Middle frontal gyrus (tissue), 1 donor: ENCODE data around the gene PPP1CA.

Source experiments
- DNase-seq: peaks from one replicate; pipeline ENCODE4 v3.0.0-alpha.2; 2015; ENCODE audit warnings: low spot score; ENCODE audit errors: extremely low spot score

Gene PPP1CA

GRCh38 chr11:67387069-67387468 is 14.6 kb downstream of the PPP1CA start:
- DNase-seq, result no peak

DNA sequence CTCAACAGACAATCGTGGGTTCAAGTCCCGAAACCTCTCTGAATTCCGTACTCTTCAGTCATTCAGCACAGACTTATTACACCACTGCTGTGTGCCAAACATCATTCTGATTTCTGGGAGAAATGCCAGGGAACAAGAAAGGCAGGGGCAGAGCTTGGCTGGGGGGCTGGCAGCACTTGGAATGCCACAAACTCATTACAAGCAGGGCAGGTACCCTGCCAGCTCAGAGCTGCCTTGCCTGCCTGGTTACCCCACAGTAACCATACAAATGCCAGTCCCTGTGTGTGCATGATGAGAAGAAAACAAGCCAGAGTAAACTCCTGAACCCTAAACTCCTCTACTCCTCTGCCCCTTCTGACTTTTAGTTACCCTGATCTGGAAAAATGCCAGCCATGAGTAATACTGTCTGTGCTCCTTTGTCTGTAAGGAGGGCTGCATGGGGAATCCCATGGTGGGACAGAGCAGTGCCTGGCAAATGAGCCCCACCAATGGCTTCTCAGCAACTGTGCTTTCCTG is 16.7 kb downstream of the PPP1CA start:
- DNase-seq, result no peak

GRCh38 chr11:67382276-67383136 is 19.2 kb downstream of the PPP1CA start:
- peak; percentile 47 for DNase-seq

DNA sequence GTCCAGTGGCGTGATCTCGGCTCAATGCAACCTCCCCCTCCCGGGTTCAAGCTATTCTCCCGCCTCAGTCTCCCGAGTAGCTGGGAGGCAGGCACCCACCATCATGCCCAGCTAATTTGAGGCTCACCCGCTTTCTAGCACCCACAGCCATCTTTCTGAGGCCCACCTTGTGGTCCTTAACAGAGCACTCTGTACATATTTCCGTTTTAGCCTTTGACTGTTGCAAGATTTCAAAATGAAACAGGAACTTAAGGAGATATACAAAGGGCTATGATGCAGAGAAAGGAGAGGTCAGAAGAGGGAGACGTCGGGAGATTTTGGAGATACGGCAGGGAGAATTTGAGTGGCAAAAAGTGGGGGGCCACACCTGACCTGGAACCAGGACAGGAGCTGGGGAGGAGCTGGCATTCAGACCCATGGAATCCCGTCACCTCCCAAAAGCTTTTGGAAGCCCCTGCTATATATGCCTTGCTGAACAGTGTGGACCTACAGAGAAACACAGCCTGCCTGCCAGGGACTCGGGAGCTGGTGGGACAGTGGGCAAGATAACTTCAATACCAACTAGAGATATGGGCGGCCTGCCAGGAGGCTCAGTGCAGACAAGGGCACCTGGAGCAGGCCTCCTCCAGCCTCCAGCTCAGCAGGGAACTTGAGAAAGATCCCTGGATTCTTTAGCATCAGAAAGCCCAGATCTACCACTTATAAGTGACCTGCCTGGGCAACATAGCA is 20.2 kb downstream of the PPP1CA start:
- DNase-seq, result no peak

DNA sequence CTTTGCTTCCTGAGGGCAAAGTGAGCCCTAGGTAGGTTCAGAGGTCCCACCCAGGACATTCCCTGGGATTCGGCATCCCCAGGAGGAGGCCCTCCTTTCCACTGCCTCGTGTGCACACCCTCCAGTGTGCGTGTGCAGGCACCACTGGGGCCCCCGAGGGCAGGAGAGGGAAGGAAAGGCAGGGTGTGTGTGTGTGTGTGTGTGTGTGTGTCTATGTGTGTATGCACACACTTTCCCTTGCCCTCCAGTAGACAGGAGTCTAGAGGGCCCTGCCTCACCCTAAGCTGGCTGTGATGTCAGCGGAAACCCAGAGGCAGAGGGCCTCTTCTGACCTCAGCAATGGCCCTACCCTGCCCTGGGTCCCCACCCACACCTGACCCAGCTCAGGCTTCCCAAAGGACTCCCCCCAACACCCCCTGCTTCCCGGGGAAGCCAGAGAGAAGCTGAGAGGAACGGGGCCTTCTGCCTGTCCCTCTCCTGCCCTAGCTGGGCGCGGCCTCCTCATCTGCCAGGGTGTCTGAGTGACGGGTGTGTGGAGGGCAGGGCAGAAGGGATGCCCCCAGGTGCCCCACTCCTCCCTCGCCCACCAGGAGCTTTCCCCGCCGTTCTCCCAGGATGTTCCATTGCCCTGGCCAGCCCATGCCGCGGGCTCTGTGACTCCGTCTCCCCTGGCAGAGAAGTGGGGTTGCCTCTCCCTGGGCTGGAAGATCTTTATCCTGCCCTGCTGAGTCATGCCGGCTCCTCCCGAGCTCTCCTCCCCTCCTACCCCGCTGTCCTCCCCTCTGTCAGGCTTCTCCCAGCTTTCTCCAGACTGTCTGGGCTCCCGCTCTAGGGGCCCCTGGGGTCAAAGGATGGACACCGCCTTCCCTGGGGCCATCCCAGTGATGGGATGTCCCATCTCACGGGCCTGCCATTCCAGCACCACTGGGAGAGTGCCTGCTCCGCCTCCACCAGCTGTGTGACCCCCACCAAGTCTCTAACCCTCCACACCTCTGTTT is 22.3 kb downstream of the PPP1CA start:
- no peak for DNase-seq

DNA sequence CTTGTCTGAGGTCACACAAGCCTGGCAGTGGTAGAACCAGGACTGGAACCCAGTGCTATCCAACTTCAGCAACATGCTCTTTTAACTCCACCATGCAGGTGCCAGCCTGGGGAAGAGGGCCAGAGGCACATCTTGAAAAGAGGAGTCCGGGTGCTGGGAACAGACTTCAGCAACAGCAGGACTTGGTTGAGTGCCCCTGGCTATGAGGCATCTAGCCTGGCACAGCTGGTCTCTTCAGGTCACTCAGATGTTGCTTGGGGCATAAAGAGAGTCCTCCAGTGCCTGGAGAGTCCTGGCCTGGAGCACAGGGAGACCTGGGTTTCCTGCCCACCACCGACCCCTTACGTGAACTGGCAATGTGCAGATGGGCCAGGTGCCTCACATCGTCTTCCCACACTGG is 23.1 kb downstream of the PPP1CA start:
- no peak for DNase-seq

DNA sequence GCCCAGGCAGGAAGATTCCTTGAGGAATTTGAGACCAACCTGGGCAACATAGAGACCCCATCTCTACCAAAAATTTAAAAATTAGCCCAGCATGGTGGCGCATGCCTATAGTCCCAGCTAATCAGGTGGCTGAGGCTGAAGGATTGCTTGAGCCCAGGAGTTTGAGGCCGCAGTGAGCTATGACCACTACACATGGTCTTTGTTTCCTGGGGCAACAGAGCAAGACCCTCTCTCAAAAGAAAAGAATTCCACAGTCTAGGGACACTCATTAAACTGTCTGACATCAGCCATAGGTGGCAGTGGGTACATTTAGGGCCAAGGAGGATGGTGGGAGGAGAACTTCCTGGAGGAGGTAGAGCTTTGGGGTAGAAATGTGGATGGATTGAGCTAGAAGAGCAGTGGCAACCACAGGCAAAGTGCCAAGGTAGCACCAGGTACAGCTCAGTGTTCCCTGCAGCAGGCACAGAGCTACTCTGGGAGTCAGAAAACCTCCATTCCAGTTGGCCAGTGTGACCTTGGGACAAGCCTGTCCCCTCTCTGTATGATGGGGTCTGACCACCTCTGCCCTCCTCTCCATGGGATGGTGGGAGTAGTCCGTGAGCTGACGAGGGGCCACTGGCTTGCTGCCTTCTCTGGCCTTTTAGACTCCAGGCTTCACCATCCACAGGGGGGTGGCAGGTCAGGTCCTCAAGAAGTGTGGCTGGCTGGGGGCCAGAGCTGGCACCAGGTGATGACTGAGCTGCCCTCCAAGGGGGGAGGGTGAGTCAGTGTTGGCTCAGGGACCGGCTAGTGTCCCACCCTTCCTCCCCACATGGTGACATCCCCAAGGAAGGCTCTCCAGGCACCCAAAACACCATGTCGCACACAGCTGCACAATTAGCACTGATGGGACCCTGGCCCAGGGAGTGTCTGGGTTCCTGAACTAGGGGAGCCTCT is 24.5 kb downstream of the PPP1CA start:
- DNase-seq, result no peak

DNA sequence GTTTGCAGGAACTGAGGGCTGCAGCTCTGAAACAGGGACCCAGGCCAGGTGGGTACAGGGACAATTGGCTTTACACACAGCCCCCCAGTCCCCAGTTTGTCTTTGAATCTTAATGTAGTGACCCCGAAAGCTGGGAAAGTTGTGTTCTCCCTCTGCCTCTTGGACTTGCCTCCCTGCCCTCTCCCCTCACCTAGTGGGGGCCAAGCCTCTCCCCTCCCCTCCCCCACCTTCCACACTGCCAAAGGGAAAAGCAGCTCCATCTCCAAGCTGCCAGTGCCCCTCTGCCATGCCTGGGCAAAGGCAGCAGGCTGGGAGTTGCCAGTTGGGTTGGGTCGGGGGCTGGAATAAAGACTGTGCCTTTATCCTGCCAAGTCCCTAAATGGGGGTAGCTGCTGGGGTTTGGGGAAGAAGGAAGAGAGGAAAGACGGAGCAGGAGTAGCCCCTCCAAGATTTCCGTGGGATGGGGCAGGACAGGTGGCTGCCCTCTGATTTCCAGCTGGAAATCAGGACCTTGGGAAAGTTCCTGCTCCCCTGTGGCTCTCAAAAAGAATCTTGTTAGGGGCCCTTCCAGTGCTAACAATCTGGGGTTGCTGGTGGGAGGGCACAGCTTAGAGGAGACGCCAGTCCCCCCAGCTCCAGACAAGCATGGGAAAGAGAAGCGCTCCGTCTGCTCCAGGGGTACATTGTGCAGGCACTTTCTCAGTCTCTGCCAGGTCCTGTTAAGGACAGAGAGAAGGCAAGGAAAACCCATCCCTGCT is 25.4 kb downstream of the PPP1CA start:
- no peak for DNase-seq

- no peak for DNase-seq
These were observed 26.2 kb downstream of the PPP1CA start for GRCh38 chr11:67375320-67376055.

- DNase-seq, result no peak
These were observed 26.9 kb downstream of the PPP1CA start for GRCh38 chr11:67374571-67375281.

DNA sequence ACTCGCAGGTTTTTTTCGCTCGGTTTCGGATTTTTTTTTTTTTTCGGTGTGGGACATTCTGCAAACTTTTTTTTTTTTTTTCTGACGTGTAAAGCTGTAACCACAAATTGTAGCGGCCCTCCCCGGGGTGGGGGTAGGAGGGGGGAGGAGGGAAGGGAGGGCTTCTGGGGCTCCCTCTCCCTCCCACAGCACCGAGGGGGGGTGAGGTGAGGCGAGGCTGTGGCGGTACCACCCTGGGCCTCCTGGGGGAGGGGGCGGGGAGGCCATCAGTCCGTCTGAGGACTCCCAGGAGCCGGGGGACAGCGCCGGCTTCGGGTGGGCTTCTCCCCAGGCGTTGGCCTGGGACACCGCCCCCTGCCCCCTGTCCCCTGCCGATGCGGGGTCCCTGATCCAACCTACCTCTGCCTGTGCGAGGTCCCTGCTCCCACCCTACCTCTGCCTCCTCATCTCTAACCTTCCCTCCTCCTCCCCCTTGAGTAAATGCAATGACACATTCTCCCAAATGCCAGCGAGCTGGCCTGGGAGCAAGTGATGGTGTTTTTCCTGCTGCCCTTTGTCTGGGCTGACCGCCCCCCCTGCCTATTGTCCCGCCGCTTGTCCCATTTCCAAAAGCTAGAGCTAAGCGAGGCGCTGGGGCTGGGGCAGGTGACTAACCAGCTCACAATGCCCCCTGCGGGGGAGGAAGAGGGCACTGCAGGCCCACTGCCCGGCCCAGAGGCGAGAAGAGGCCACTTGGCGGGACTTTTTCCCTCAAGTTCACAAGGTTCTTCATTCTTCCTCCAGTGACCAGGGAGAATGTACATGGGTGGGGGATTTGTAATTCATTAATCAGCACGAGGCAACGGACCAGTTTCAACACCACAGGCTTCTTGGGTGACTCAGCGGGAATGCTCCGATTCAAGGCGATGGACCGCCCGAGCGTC is 27.7 kb downstream of the PPP1CA start:
- DNase-seq, result no peak

- DNase-seq, result no peak
These were observed 28.5 kb downstream of the PPP1CA start, which contains the start of gene CLCF1 for GRCh38 chr11:67372993-67373647. Gene CLCF1, minus strand, starts transcription at chr11:67373598. Its CDS starts 59 bp downstream, at chr11:67373539.

- DNase-seq, result no peak
These were observed 29.2 kb downstream of the PPP1CA start for GRCh38 chr11:67372321-67372992.

DNA sequence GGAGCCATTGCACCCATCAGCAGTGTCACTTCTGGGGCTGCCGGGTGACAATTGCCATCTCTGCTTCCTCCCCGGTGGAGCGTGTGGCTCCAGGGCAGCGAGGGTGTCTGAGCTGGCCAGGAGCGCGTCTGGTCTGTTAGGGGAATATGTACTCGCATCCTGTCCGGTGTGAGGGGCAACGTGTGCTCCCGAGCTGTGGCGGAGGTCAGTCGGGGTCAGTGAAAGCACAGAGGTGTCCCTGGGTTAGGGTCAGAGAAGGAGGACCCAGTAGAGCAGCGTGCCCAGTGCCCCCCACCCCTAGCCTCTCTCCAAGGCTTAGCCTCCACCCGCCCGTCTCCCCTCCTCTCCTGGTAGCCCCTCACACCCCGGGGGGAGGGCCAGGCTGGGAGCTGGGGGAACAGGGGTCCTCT is 29.7 kb downstream of the PPP1CA start:
- DNase-seq, result no peak

DNA sequence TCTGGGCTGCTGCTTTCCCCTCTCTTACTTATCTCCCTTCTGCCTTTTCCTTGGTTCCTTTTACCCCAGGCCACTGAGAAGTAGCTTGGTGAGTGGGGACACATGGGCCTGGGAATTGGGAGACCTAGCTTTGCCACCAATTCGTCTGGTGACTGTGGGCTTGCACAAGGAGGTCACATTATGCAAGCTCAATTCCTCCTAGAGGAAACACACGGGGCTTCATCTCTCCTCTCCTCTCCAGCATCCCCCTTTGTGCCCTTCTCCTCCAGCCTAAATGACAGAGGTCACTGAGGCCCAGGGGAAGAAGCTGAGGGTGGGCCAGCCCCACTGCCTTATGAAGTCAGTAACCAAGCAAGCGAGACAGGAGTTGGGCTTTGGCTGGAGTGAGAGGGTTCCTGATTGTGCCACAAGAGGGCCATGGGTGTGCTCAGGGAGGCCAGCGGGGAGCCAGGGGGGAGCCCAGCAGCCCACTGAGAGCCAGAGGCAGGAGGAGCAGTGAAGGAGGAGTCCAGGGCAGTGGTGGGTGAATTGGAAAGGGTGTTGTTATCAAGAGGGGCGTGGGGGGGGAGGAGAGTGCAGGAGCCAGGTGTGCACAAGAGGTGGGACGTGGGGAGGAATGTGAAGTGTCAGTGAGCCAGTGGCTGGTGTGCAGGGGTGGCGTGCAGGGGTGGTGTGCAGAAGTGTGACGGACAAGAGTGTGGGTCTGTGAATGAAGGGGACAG is 30.3 kb downstream of the PPP1CA start:
- DNase-seq, result no peak
